D341Med (cell line): ENCODE data around the gene FOXS1.

Experiments used
- DNase-seq: peaks from one replicate; pipeline ENCODE4 v3.0.0; 2012; ENCODE audit warnings: low spot score

FOXS1 gene

DNA sequence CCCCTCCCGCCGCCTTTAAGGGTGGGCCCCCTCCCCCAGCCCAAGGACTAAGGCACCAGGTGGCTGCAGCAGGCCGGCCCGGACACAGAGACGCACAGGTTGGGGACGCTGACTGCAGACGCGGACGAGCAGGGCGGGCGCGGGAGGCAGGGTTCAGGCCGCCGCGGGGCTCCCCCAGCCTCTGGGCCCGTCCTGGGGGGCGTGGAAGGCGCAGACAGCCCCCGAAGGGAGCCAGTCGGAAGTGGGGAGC, 15.7 kb upstream of the FOXS1 start:
- peak; percentile 68 for DNase-seq

- no peak for DNase-seq
Observed at GRCh38 chr20:31860390-31861134, 15.2 kb upstream of the FOXS1 start.

DNA sequence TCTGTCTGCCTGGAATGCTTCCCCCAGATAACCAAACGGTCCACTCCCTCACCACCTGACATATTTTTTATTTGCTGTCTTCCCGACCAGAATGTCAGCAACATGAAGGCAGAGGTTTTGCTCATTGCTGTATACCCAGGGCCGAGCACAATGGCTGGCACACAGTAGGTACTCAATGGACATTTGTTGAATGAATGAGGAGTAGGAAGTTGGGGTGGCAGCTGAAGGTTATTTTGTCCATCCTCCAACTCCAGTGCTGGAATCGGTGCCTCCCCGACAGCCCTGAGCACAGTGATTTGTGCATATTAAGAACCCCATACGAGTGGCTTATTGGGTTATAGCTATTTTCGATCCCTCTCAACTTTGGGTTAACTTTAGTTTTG, 14.6 kb upstream of the FOXS1 start:
- DNase-seq: no peak

- DNase-seq: no peak
Observed at GRCh38 chr20:31859266-31859997, 14.0 kb upstream of the FOXS1 start.

DNA sequence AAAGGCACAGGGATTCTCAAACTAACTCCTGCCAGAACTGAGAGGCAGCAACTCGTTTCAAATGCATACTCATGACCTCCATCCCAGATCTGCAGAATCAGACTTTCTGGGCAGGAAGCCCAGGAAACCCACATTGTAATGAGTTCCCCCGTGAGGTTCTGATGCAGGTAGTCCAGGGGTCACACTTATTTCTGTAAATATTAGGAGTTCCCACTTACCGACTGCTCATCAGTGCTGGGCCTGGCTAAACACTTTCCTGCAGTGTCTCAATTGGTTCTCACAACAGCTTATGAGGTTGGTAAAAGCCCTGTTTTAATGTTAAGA, 13.3 kb upstream of the FOXS1 start:
- no peak for DNase-seq

DNA sequence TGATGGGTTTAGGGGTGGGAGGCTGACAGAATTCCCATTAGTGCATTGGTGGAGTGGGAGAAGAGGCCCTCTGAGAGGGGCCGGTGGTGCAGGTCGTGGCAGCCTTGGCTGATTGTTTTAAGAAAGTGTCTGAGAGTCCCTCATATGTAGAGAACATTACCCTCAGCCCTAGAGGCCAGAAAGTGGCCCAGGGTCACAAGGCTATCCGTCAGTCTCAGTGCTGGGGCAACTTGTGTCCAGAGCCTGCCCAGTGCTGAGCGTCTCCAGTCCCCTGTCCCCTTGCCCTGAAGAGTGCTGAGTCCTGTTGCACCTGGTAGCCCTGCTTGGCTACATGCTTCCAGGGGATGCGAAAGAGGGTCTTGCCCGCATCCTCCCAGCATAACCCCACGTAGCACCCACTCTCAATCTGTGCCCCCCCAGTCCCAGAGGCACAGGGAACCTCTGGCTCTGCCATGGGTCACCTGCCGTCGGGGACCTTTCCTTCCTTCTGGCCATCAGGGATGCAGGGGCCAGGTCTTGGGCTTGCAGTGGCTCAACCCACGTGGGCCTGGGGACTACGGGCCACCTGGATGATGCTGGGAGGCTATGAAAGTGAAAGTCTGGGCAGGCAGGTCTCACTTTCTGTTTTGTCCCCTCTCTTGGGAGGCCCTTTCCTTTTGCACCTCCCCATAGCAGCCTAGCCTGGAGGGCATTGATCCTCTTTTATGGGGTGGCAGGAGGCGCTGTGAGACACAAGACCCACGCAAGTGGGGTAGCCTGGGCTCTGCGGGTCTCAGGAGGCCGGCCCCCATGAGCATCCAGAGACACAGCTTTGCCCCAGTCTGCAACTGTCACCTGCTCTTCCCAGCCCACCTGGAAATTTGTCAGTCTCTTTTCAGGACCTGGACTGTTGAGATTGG, 12.7 kb upstream of the FOXS1 start:
- no peak for DNase-seq

DNA sequence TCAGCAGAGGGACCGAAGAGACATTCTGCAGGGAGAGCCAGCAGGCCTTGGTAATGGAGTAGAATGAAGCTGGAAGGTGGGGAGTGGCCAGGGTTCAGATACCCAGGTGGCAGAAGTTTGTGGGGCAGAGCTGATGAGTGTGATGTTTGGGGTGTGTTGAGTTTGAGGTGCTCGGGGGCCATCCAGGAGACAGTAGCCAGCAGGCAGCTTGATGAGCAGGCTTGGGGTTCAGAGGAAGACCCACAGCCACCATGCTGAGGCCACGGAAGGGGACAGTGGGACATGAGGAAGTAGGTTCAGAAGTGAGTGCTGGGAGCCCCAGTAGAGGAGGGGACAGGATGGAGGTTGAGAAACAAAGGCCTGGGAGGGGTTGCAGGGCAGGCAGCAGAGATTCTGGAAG, 11.1 kb upstream of the FOXS1 start:
- no peak for DNase-seq

GRCh38 chr20:31853481-31853880, 8.1 kb upstream of the FOXS1 start:
- no peak for DNase-seq

GRCh38 chr20:31851240-31851955, 6.0 kb upstream of the FOXS1 start:
- no peak for DNase-seq

DNA sequence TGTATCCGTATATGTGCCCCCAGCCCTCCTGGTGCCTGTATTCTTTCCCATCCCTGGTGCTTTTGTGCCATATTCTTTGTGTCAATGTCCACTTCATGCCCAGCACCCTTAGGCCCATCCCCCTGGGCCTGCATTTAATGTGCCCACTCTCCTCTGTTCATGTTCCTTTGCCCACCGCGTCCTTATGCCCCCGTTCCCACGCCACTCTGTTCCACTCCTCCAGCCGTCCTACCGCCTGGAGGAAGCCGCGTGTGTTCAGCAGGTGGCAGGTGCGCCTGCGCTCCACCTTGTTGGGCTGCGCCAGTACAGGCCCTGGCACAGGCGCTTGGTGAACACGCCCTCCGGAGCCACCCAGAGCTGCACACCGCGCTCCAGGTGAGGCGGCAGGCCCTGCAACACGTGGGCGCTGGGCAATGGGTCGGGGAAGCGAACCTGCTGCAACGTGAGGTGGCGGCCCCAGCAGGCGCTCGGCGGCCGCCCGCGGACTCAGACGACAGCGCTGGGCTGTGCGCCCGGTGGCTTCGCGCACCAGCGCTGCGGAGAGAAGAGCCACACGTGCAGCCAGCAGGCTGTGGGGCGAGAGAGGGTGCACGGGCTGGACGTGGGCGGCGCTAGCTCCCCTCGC, 4.0 kb upstream of the FOXS1 start:
- DNase-seq: no peak

DNA sequence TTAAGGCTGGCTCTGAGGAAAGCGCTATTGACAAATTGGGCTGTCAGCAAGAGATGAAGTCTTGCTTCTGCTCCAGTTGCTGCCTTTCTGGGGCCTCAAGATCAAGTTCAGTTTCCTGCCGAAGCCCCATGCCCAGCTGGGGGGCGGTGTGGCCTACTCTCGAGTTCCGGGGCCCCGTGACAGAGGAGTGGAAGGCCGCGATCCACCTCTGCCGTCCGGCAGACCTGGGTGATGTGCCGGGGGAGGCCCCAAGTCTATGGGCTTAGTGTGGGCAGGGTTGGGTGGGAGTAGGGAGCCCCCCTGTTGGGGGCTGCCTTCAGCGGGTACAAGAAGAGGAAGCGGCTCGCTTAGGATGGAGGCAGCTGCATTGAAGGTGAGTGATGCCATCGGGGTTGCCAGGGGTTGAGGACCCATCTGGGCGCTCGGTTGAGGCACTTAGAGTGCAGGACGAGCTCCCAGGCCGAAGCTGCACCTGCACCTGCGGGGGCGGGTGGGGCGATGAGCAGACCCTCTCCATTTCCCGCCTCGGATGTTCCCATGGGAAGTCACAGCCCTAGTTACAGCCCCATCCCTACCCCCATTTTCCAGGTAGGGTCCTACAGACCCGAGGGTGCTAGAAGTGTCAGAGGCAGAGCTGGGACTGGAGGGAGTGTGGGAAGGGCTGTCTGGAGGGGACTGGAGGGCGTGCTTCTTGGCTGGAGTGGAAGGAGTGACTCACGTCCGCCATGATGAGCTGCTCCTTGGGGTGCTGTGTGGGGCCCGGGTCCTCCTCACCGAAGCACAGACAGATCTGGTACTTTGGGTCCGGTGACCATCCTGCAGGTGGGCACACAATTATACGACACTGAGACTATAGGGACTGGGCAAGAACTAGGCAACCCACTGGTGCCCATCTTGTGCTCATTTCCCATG, 2.9 kb upstream of the FOXS1 start:
- no peak for DNase-seq

GRCh38 chr20:31846793-31847138, 1.4 kb upstream of the FOXS1 start:
- DNase-seq: no peak

DNA sequence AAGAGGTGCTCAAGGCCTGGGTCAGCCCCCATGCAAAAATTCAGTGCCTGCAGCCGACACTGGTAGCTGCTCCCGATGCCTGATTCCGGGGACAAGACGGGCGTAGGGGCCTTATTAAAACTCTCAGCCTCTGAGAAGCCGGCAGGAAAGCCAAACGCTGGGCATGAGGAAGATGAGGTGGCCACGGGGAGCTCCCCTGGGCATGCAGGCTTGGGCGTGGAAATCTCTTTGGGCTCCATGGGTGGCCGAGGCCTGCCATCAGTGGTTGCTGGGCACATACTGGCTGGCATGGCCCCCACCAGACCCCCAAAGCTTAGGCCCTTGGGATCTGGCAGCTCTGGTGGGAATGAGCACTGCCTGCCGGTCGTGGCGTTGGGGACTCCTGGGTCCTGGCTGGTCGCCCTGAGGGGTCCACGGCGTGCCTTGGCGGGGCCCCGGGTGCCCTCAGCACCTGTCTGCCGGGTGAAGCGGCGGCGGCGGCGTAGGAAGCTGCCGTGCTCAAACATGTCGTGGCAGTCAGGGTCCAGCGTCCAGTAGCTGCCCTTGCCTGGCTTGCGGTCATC, 586 bp downstream of the FOXS1 start:
- DNase-seq: no peak

DNA sequence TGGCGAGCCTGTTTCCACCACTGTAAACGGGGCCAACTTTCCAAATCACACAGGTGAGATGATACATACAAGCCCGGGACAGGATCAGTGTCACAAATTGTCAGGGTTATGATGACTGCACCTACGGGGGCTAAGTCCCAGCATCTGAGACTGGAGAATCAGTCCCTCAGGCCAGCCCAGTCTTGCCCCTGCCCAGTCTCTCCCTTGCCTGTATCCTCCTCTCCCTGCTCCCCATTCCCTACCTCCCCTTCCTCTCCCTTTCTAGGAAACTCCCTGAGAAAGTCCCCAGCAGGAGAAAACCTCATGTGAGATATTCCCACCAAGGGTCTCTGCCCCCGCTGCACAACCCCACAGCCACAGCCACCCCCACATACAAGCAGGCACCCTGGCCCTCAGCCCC, 1.5 kb downstream of the FOXS1 start:
- no peak for DNase-seq

GRCh38 chr20:31843288-31843687, 2.1 kb downstream of the FOXS1 start:
- DNase-seq: no peak

GRCh38 chr20:31842471-31843157, 2.8 kb downstream of the FOXS1 start:
- no peak for DNase-seq

DNA sequence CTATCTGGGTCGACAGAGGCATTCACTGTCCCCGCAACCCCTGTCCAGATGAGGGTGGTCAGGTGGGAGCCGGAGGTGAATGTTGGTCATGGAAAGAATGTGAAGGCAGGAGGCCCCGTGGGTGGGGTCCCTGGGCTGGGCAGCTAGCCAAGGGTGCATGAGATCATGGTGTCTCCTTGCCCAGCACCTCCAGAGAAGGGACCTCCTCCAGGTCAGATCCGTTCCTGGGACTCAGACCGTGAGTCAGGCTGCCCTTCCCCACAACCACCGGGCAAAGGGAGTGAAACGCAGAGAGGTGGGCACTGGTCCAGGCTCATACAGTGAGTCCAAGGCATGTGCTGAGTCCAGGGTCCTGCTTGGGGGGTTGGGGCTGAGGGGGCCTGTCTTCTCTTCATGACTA, 3.5 kb downstream of the FOXS1 start:
- DNase-seq: no peak

- DNase-seq: no peak
Observed at GRCh38 chr20:31840906-31841816, 4.2 kb downstream of the FOXS1 start.
